ENCODE data around the gene ZFR.
"Not testable (repeated sequence)": the region's sequence is repeated elsewhere in the genome, so short reads cannot be mapped to it uniquely, and the experiment has no call there.

The ZFR gene

GRCh38 chr5:32315221-32316014 lies 129.1 kb downstream of the ZFR start:
- no peak for DNase-seq

- DNase-seq: no peak
Observed at GRCh38 chr5:32314658-32315057, 129.9 kb downstream of the ZFR start.

- not testable (repeated sequence) for DNase-seq
Observed at GRCh38 chr5:32314152-32314488, 130.4 kb downstream of the ZFR start.

- peak; percentile 100 for DNase-seq
Observed at GRCh38 chr5:32312595-32313332, 131.8 kb downstream of the ZFR start, which contains the start of gene MTMR12. Gene MTMR12, minus strand, starts transcription at chr5:32312939. Its CDS starts 101 bp downstream, at chr5:32312838.

GRCh38 chr5:32312197-32312594 lies 132.3 kb downstream of the ZFR start:
- DNase-seq: peak; percentile 78

- no peak for DNase-seq
Observed at GRCh38 chr5:32311404-32312196, 132.9 kb downstream of the ZFR start.

GRCh38 chr5:32309761-32310160 lies 134.8 kb downstream of the ZFR start:
- no peak for DNase-seq

GRCh38 chr5:32308946-32309345 lies 135.6 kb downstream of the ZFR start:
- DNase-seq: no peak

- no peak for DNase-seq
Observed at GRCh38 chr5:32307769-32308194, 136.8 kb downstream of the ZFR start.

GRCh38 chr5:32304622-32305021 lies 139.9 kb downstream of the ZFR start:
- DNase-seq: no peak
